ENCODE results near the gene GRIK1.
"Not testable (repeated sequence)": the region's sequence is repeated elsewhere in the genome, so short reads cannot be mapped to it uniquely, and the experiment has no call there.

Gene GRIK1

GRCh38 chr21:29621525-29621924, 318.3 kb downstream of the GRIK1 start:
- TF ChIP-seq CTCF (IDR thresholded peaks at IDR 0.05; ENCODE audit: extremely low read depth, insufficient read depth, missing control alignments) = no peak
- in situ Hi-C loops (cut with MboI; ENCODE audit: low pct_unique_long_range_greater_than_20kb, low sequenced_read_pairs, unreplicated experiment) = no loop called here
- DNase-seq (ENCODE audit: low spot score) = no peak

GRCh38 chr21:29616209-29616751, 323.5 kb downstream of the GRIK1 start:
- in situ Hi-C loops (cut with MboI; ENCODE audit: low pct_unique_long_range_greater_than_20kb, low sequenced_read_pairs, unreplicated experiment) = no loop called here
- no peak for TF ChIP-seq CTCF (IDR thresholded peaks at IDR 0.05; ENCODE audit: extremely low read depth, insufficient read depth, missing control alignments)

GRCh38 chr21:29613877-29614276, 325.9 kb downstream of the GRIK1 start:
- TF ChIP-seq CTCF (IDR thresholded peaks at IDR 0.05; ENCODE audit: extremely low read depth, insufficient read depth, missing control alignments) = no peak
- in situ Hi-C loops (cut with MboI; ENCODE audit: low pct_unique_long_range_greater_than_20kb, low sequenced_read_pairs, unreplicated experiment) = no loop called here
- DNase-seq (ENCODE audit: low spot score) = no peak

More at GRCh38 chr21:29616209-29616751, 323.5 kb downstream of the GRIK1 start:
- no peak for DNase-seq (ENCODE audit: low spot score)

GRCh38 chr21:29613021-29613420, 326.8 kb downstream of the GRIK1 start:
- DNase-seq (ENCODE audit: low spot score) = no peak
- in situ Hi-C loops (cut with MboI; ENCODE audit: low pct_unique_long_range_greater_than_20kb, low sequenced_read_pairs, unreplicated experiment) = no loop called here
- no peak for TF ChIP-seq CTCF (IDR thresholded peaks at IDR 0.05; ENCODE audit: extremely low read depth, insufficient read depth, missing control alignments)

GRCh38 chr21:29610779-29611360, 328.9 kb downstream of the GRIK1 start:
- in situ Hi-C loops (cut with MboI; ENCODE audit: low pct_unique_long_range_greater_than_20kb, low sequenced_read_pairs, unreplicated experiment) = no loop called here
- no peak for DNase-seq (ENCODE audit: low spot score)
- TF ChIP-seq CTCF (IDR thresholded peaks at IDR 0.05; ENCODE audit: extremely low read depth, insufficient read depth, missing control alignments) = no peak

GRCh38 chr21:29606613-29607012, 333.2 kb downstream of the GRIK1 start:
- in situ Hi-C loops (cut with MboI; ENCODE audit: low pct_unique_long_range_greater_than_20kb, low sequenced_read_pairs, unreplicated experiment) = no loop called here
- TF ChIP-seq CTCF (IDR thresholded peaks at IDR 0.05; ENCODE audit: extremely low read depth, insufficient read depth, missing control alignments) = no peak

GRCh38 chr21:29605219-29605618, 334.6 kb downstream of the GRIK1 start:
- in situ Hi-C loops (cut with MboI; ENCODE audit: low pct_unique_long_range_greater_than_20kb, low sequenced_read_pairs, unreplicated experiment) = not testable (repeated sequence)

More at GRCh38 chr21:29606613-29607012, 333.2 kb downstream of the GRIK1 start:
- no peak for DNase-seq (ENCODE audit: low spot score)

More at GRCh38 chr21:29605219-29605618, 334.6 kb downstream of the GRIK1 start:
- DNase-seq (ENCODE audit: low spot score) = not testable (repeated sequence)

All from GM13977 (cell line).